SK-N-MC (cell line): ENCODE results near the gene SSTR4.

Experiments
- DNase-seq: peaks from one replicate; pipeline ENCODE4 v3.0.0-alpha.2; 2011; ENCODE audit warnings: low read depth, low spot score
- H3K27ac ChIP-seq: fragments of 200-600 bp; sonication (generic); 2 replicates; pipeline ENCODE4 v1.5.1; 2016; ENCODE audit warnings: mixed run types
- H3K36me3 ChIP-seq: fragments of 200-600 bp; sonication (generic); 2 replicates; pipeline ENCODE4 v1.6.1; 2017; ENCODE audit warnings: antibody characterized with exemption, low read length, mixed read lengths; ENCODE audit not compliant: insufficient read depth
- H3K4me3 ChIP-seq: fragments of 200-600 bp; sonication (generic); 2 replicates; pipeline ENCODE4 v1.5.1; 2016
- H3K9ac ChIP-seq: fragments of 200-600 bp; sonication (generic); 2 replicates; pipeline ENCODE4 v1.8.0; 2017; ENCODE audit warnings: mixed run types, mixed read lengths; ENCODE audit not compliant: insufficient read length
- H3K9me3 ChIP-seq: fragments of 200-600 bp; sonication (generic); 2 replicates; pipeline ENCODE4 v1.6.1; 2017; ENCODE audit warnings: low read depth, mild to moderate bottlenecking, antibody characterized with exemption, low read length, moderate library complexity, mixed read lengths
- EZH2 ChIP-seq: fragments of 200-600 bp; sonication (generic); IDR thresholded peaks from one replicate; pipeline ENCODE4 v1.6.1; 2017; ENCODE audit warnings: antibody characterized with exemption
- FOXP2 ChIP-seq: optimal IDR thresholded peaks from 2 replicates; pipeline ENCODE3; 2011; ENCODE audit warnings: mild to moderate bottlenecking, moderate library complexity; ENCODE audit not compliant: insufficient read depth; ENCODE audit errors: extremely low read length, control extremely low read depth
- POLR2AphosphoS5 ChIP-seq: IDR thresholded peaks from 2 replicates; pipeline ENCODE4 v1.6.1; 2012; ENCODE audit warnings: mild to moderate bottlenecking, low read depth, low read length, borderline replicate concordance

SSTR4 gene

DNA sequence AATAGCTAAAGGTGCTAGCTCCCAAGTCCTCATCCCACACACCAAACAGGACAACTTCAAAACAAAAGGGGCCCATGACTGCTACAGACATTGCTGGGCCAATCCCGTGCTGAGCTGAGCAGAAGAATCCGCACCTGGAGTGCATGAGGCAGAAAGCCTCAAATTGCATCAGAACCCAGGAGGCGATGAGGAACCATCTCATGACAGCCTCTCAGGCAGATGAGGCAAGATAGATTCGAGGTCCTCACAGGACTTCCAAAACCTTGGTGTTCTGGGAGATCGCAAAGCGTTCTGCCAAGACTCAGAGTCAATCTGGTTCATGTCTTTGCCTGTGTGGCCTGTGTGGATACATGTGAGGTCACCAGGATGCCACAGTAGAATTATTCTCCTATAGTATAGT, 32.8 kb upstream of the SSTR4 start:
- no peak for TF ChIP-seq FOXP2
- Histone ChIP-seq H3K9ac (no peak overlapping the region), H3K27ac (no peak overlapping the region)

DNA sequence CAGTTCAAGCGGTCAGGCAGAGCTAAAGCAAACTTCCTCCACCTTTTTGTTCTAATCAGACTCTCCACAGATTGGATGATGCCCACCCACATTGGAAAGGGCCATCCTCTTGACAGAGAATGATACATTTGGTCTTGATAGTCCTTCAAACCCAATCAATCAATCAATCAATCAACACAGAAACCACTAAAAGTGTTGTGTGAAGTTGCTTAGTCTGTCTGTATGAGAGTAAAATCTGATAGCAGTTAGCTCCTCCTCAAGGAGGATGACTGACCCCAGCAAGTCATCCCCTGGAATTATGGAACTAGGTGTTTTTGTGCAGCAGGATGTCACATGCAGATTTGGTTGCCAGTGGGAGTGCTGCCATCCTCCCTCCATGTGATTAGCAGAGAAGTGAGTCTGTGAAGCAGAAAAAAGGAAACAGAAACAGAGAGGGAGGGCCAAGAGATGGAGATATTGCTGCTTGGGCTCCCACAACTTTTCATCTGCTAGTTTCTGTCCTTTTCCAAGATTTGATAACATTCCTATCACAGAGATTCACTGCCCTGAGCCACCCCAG, 32.0 kb upstream of the SSTR4 start:
- no peaks in the 10 kb centered on the region for H3K36me3 ChIP-seq
- TF ChIP-seq POLR2AphosphoS5: no peak
- TF ChIP-seq FOXP2: no peak
- no peak for TF ChIP-seq EZH2
- no peak overlapping the region for H3K27ac ChIP-seq

More for the DNA sequence above, 32.8 kb upstream of the SSTR4 start:
- no peaks in the 10 kb centered on the region for H3K9me3 ChIP-seq
- DNase-seq: no peak
- no peaks in the 10 kb centered on the region for H3K36me3 ChIP-seq
- H3K4me3 ChIP-seq: no peak overlapping the region

DNA sequence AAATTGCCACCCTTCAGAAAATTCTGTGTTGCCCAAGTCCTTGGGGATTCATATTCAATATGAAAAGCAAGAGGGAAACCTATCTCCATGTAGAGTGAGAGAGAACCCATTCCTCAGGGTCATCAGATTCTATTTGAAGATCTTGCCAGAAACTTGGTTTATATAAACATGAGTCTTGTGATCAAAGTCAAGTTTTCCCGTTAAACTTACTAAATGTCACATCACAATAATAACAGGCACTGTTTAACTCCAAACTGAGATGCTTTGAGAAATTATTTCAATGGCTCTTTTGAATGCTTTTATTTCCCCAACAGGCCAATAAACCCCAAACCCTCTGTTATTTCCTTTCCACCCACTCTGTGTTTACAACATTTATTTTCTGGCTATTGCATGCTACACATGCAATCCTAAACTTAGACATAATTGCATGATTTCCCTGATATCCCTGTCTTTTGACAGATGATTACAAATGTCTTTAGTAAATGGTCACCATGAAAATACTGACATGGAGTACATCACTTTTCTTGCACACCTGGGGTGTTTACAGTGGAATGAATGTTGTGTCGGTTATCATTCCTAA, 31.1 kb upstream of the SSTR4 start:
- H3K9me3 ChIP-seq: no peaks in the 10 kb centered on the region
- no peak overlapping the region for H3K4me3 ChIP-seq
- H3K27ac ChIP-seq: no peak overlapping the region
- no peak overlapping the region for H3K9ac ChIP-seq
- TF ChIP-seq FOXP2 (no peak), EZH2 (no peak), POLR2AphosphoS5 (no peak)
- no peak for DNase-seq
- no peaks in the 10 kb centered on the region for H3K36me3 ChIP-seq

More for the DNA sequence above, 32.0 kb upstream of the SSTR4 start:
- no peak for DNase-seq
- H3K9ac ChIP-seq: no peak overlapping the region
- H3K4me3 ChIP-seq: no peak overlapping the region
- H3K9me3 ChIP-seq: no peaks in the 10 kb centered on the region

DNA sequence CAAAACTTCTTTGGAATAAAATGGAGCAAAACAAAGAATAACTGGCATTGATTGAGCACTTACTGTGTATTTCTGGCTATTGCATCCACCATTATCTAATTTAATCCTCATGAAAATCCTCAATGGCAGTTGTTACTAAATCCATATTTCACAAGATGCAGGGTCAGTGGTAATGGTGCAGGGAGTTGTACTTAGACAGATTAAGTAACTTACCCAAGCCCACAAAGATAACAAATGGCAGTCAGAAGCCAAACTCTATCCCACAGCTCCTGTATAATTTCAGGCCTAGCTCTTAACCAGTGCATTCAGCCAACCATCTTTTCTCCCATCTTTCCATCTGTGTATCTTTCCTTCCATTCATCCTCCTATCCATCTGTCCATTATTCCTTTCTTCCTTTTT, 29.3 kb upstream of the SSTR4 start:
- Histone ChIP-seq H3K4me3 (no peak overlapping the region), H3K9me3 (no peaks in the 10 kb centered on the region)
- TF ChIP-seq FOXP2 (no peak), EZH2 (no peak), POLR2AphosphoS5 (no peak)

GRCh38 chr20:23007462-23007861, 27.6 kb upstream of the SSTR4 start:
- Histone ChIP-seq H3K4me3 (no peak overlapping the region), H3K9ac (no peak overlapping the region), H3K27ac (no peak overlapping the region), H3K9me3 (no peaks in the 10 kb centered on the region), H3K36me3 (no peaks in the 10 kb centered on the region)
- DNase-seq: no peak
- TF ChIP-seq EZH2 (no peak), POLR2AphosphoS5 (no peak), FOXP2 (no peak)

More for the DNA sequence above, 29.3 kb upstream of the SSTR4 start:
- no peak overlapping the region for H3K9ac ChIP-seq
- H3K36me3 ChIP-seq: no peaks in the 10 kb centered on the region
- no peak for DNase-seq
- no peak overlapping the region for H3K27ac ChIP-seq

GRCh38 chr20:23007886-23008655, 27.0 kb upstream of the SSTR4 start:
- no peaks in the 10 kb centered on the region for H3K36me3 ChIP-seq
- H3K9me3 ChIP-seq: no peaks in the 10 kb centered on the region
- no peak overlapping the region for H3K4me3 ChIP-seq
- no peak for DNase-seq
- no peak overlapping the region for H3K9ac ChIP-seq
- TF ChIP-seq POLR2AphosphoS5 (no peak), FOXP2 (no peak), EZH2 (no peak)
- no peak overlapping the region for H3K27ac ChIP-seq

GRCh38 chr20:23008667-23009066, 26.4 kb upstream of the SSTR4 start:
- H3K9me3 ChIP-seq: no peaks in the 10 kb centered on the region
- TF ChIP-seq FOXP2: no peak
- no peak for TF ChIP-seq POLR2AphosphoS5
- TF ChIP-seq EZH2: no peak
- no peaks in the 10 kb centered on the region for H3K36me3 ChIP-seq
- H3K4me3 ChIP-seq: no peak overlapping the region
- no peak overlapping the region for H3K9ac ChIP-seq
- no peak overlapping the region for H3K27ac ChIP-seq
- no peak for DNase-seq

DNA sequence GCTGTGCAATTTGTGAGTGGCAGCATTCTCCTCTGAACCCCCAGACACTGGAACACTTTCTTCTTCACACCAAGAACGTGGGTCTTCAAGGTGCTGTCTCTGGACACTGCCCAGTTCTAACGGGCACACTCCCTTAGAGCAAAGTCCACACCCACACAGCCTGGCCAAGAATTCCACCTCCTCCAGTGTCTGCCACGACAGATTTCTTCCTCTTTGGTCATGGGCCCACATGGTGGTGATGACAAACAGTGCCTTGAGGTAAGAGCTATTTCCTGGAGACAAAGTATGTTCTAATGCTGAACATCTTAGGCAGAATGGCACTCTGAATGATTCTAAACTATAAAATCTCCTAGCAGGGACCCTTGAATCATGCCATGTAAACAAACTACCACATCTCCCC, 25.5 kb upstream of the SSTR4 start:
- no peak overlapping the region for H3K27ac ChIP-seq
- DNase-seq: no peak
- no peak overlapping the region for H3K9ac ChIP-seq
- H3K9me3 ChIP-seq: no peaks in the 10 kb centered on the region
- no peak overlapping the region for H3K4me3 ChIP-seq
- TF ChIP-seq EZH2 (no peak), FOXP2 (no peak), POLR2AphosphoS5 (no peak)
- H3K36me3 ChIP-seq: no peaks in the 10 kb centered on the region
